Body of pancreas (tissue), 4 donors: ENCODE measurements around the gene UST.

Source experiments
- CTCF ChIP-seq, 7 experiments: fragments of 450-650 bp in 4 of 7; fragments of 200-600 bp in 3 of 7; sonication (generic) in 3 of 7; IDR thresholded peaks; one replicate each; pipeline ENCODE4 v1.5.1; 2016 to 2019; ENCODE audit warnings: antibody characterized with exemption in 7 of 7
- POLR2A ChIP-seq, 3 donors: fragments of 450-650 bp; IDR thresholded peaks; one replicate each; pipeline ENCODE4 v1.6.1; 2016; ENCODE audit warnings: antibody characterized with exemption in 3 of 3, mild to moderate bottlenecking in 2 of 3

DNA sequence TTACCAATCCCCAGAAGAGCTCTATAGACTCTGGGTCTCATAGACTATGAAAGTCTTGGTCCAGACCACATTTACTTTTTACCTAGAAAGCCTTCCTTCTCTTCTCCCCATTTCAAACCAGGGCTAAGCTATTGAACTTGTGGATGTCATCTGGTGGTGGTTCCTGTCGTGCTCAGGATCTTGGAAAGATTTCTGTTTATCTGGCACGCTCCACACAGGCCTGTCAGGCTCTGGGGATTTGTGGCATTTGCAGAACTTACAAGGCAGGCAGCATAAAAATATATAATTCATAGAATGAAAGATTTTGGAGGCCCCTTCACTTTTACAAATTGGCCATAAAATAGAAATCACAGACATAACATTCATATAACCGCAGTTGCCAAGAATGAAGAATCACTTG is 188.1 kb downstream of the UST start:
- TF ChIP-seq CTCF (IDR thresholded peaks at IDR 0.05) (no peak), POLR2A (IDR thresholded peaks at IDR 0.05) (no peak)
